ENCODE measurements around the gene ZNF112. TPM values are rescaled to one million over a fixed set of nuclear protein-coding genes. Genes with fewer than 3 reads are reported as not detected.
"Not testable (repeated sequence)": the region's sequence is repeated elsewhere in the genome, so short reads cannot be mapped to it uniquely, and the experiment has no call there.

The ZNF112 gene
- total RNA-seq, 2 donors from 2014 or later, result 3.6 to 8.6 TPM

- Histone ChIP-seq H3K27ac (no peak overlapping the region), H3K27me3 (no peaks in the 10 kb centered on the region), H3K9me3 (peaks cover 0 to 32% (median 0%) of the 10 kb centered on the region in 3 donors), H3K36me3 (replicated peaks in 1 of 2; ENCODE audit: insufficient read depth in 1 of 2, low read depth in 2 of 2) (peaks cover 6 to 10% of the 10 kb centered on the region in 2 donors), H3K4me1 (no peaks in the 10 kb centered on the region), H3K4me3 (no peak overlapping the region)
- 80 to 87% methylated on average over 2 of the region's 2 CpGs for WGBS, 2 donors
- DNase-seq, result no peak
- no peak for TF ChIP-seq CTCF (IDR thresholded peaks at IDR 0.05)
- TF ChIP-seq POLR2A (IDR thresholded peaks at IDR 0.05), result no peak
- no peak for ATAC-seq
- intact Hi-C loops (cut with DNase I), result no loop called here
Measured at GRCh38 chr19:44341794-44342193, 14.7 kb downstream of the ZNF112 start.

- WGBS, 2 donors, result 66 to 72% methylated on average over 3 of the region's 3 CpGs
- Histone ChIP-seq H3K9me3 (peaks cover 0 to 59% (median 0%) of the 10 kb centered on the region in 3 donors), H3K36me3 (replicated peaks in 1 of 2; ENCODE audit: insufficient read depth in 1 of 2, low read depth in 2 of 2) (peaks cover 30 to 39% of the 10 kb centered on the region in 2 donors)
- H3K27ac ChIP-seq; H3K27me3 ChIP-seq; ATAC-seq; intact Hi-C loops (cut with DNase I); DNase-seq; H3K4me1 ChIP-seq; H3K4me3 ChIP-seq: not testable (repeated sequence)
Measured at GRCh38 chr19:44334639-44335038, 21.8 kb downstream of the ZNF112 start.

GRCh38 chr19:44332145-44332544, 24.3 kb downstream of the ZNF112 start:
- Histone ChIP-seq H3K4me3 (no peak overlapping the region), H3K36me3 (replicated peaks in 1 of 2; ENCODE audit: insufficient read depth in 1 of 2, low read depth in 2 of 2) (peaks cover 39 to 46% of the 10 kb centered on the region in 2 donors), H3K4me1 (no peaks in the 10 kb centered on the region), H3K27me3 (no peaks in the 10 kb centered on the region), H3K27ac (no peak overlapping the region), H3K9me3 (peaks cover 0 to 79% (median 0%) of the 10 kb centered on the region in 3 donors)
- intact Hi-C loops (cut with DNase I), result no loop called here
- TF ChIP-seq POLR2A (IDR thresholded peaks at IDR 0.05), result no peak
- no peak for TF ChIP-seq CTCF (IDR thresholded peaks at IDR 0.05)
- ATAC-seq, result no peak
- DNase-seq, result no peak
- WGBS, 2 donors, result 96 to 100% methylated on average over 1 of the region's 1 CpG

- TF ChIP-seq CTCF (IDR thresholded peaks at IDR 0.05) (no peak), POLR2A (IDR thresholded peaks at IDR 0.05) (no peak)
- WGBS, 2 donors, result 71 to 93% methylated on average over 2 of the region's 2 CpGs
- Histone ChIP-seq H3K4me3 (no peak overlapping the region), H3K36me3 (replicated peaks in 1 of 2; ENCODE audit: insufficient read depth in 1 of 2, low read depth in 2 of 2) (no peaks in the 10 kb centered on the region), H3K4me1 (no peaks in the 10 kb centered on the region), H3K9me3 (peaks cover 0 to 17% (median 0%) of the 10 kb centered on the region in 3 donors), H3K27ac (no peak overlapping the region), H3K27me3 (no peaks in the 10 kb centered on the region)
- ATAC-seq (no peak), DNase-seq (no peak)
- intact Hi-C loops (cut with DNase I), result no loop called here
Measured at GRCh38 chr19:44315883-44316282, 40.6 kb downstream of the ZNF112 start.

- Histone ChIP-seq H3K4me1 (no peaks in the 10 kb centered on the region), H3K27ac (no peak overlapping the region), H3K4me3 (no peak overlapping the region), H3K27me3 (no peaks in the 10 kb centered on the region), H3K9me3 (peaks cover 0 to 27% (median 0%) of the 10 kb centered on the region in 3 donors), H3K36me3 (replicated peaks in 1 of 2; ENCODE audit: insufficient read depth in 1 of 2, low read depth in 2 of 2) (no peaks in the 10 kb centered on the region)
- intact Hi-C loops (cut with DNase I), result no loop called here
- WGBS, 2 donors, result 80 to 96% methylated on average over 1 of the region's 1 CpG
- TF ChIP-seq CTCF (IDR thresholded peaks at IDR 0.05), result no peak
- no peak for TF ChIP-seq POLR2A (IDR thresholded peaks at IDR 0.05)
- ATAC-seq (no peak), DNase-seq (no peak)
Measured at GRCh38 chr19:44313231-44313630, 43.2 kb downstream of the ZNF112 start.
